ENCODE data around the gene C1QL2. TPM values are rescaled to one million over a fixed set of nuclear protein-coding genes. Genes with fewer than 3 reads are reported as not detected.

Gene C1QL2
- total RNA-seq, 1 experiment from 2014 or later = not detected

GRCh38 chr2:119190321-119191111, 32.0 kb upstream of the C1QL2 start:
- Histone ChIP-seq H3K36me3 (ENCODE audit: control insufficient read depth in 1 of 2, insufficient read depth in 2 of 2, low read length in 2 of 2) (no peaks in the 10 kb centered on the region), H3K9me3 (ENCODE audit: control insufficient read depth in 1 of 2, insufficient read depth in 1 of 2, low read depth in 1 of 2, low read length in 2 of 2) (no peaks in the 10 kb centered on the region), H3K4me3 (replicated peaks in 1 of 2; ENCODE audit: low read depth in 1 of 2, low read length in 2 of 2) (no peak overlapping the region), H4K20me1 (ENCODE audit: insufficient read depth) (no peaks in the 10 kb centered on the region), H3K79me2 (ENCODE audit: insufficient read depth, low read length) (no peaks in the 10 kb centered on the region), H3K9me2 (ENCODE audit: insufficient read depth) (no peaks in the 10 kb centered on the region), H3K27me3 (ENCODE audit: insufficient read depth, low read length) (peaks cover 9% of the 10 kb centered on the region; the same call in 1 of the 2 replicates), H3K4me1 (ENCODE audit: control insufficient read depth in 1 of 2, insufficient read depth in 2 of 2, low read length in 2 of 2) (no peaks in the 10 kb centered on the region), H3K4me2 (ENCODE audit: low read length) (no peak overlapping the region), H3K9ac (ENCODE audit: low read length) (no peak overlapping the region), H2AFZ (ENCODE audit: low read depth, low read length, poor library complexity, severe bottlenecking) (no peak overlapping the region), H3K27ac (ENCODE audit: low read depth, low read length) (no peak overlapping the region)
- ChIA-PET CTCF (no interaction called here), RAD21 (ENCODE audit: low non-redundant PET in 1 of 2, low total read pairs in 2 of 2, uncharacterized antibody in 2 of 2, unreplicated experiment in 2 of 2) (interaction anchor here in 1 of 2 experiments (0.7 kb wide), 1 partner anchor 309 kb away, joined by 3 read pairs; no protein-coding TSS in a partner anchor), POLR2A (no interaction called here)
- intact Hi-C loops (cut with micrococcal nuclease) = no loop called here
- TF ChIP-seq ZBTB33 (IDR thresholded peaks at IDR 0.05; ENCODE audit: extremely low read depth, insufficient replicate concordance, low read length) = no peak
- no peak for TF ChIP-seq TCF7L2 (IDR thresholded peaks at IDR 0.05; ENCODE audit: borderline replicate concordance, extremely low read depth, insufficient read depth, insufficient read length)
- TF ChIP-seq ELF1 (IDR thresholded peaks at IDR 0.05; ENCODE audit: borderline replicate concordance, low read depth) = no peak
- TF ChIP-seq POLR2A (IDR thresholded peaks at IDR 0.05; ENCODE audit: borderline replicate concordance, extremely low read depth, insufficient read depth, insufficient read length) = no peak
- TF ChIP-seq ZFX (IDR thresholded peaks at IDR 0.05) = no peak
- no peak for TF ChIP-seq REST (IDR thresholded peaks at IDR 0.05; ENCODE audit: low read depth)
- TF ChIP-seq SIN3A (IDR thresholded peaks at IDR 0.05; ENCODE audit: low read depth) = no peak
- ATAC-seq (no peak), DNase-seq (ENCODE audit: low read depth, low spot score) (no peak)
- no TSS peak for BruUV-seq (replicated peaks)
